Mesendoderm (in vitro differentiated cells): ENCODE measurements around the gene PAK5.

ENCODE experiments used
- DNase-seq: peaks from one replicate; pipeline ENCODE4 v3.0.0; 2013
- H2AK5ac ChIP-seq: 2 replicates; pipeline ENCODE4 v1.6.1; 2013; ENCODE audit warnings: low read length, inconsistent platforms
- H2BK120ac ChIP-seq: 2 replicates; pipeline ENCODE4 v1.6.1; 2013; ENCODE audit warnings: low read depth, mild to moderate bottlenecking, low read length, moderate library complexity, mixed read lengths
- H2BK15ac ChIP-seq: replicated peaks from 2 replicates; pipeline ENCODE4 v1.6.1; 2013; ENCODE audit warnings: low read depth, mild to moderate bottlenecking, moderate library complexity
- H2BK5ac ChIP-seq: 2 replicates; pipeline ENCODE4 v1.6.1; 2013; ENCODE audit warnings: low read length, inconsistent platforms
- H3K18ac ChIP-seq: 2 replicates; pipeline ENCODE4 v1.6.1; 2013; ENCODE audit warnings: mild to moderate bottlenecking, low read length, mixed read lengths
- H3K23ac ChIP-seq: one replicate; pipeline ENCODE4 v1.6.1; 2013; ENCODE audit warnings: low read length
- H3K27ac ChIP-seq: 2 replicates; pipeline ENCODE4 v1.5.1; 2013; ENCODE audit warnings: low read depth, mild to moderate bottlenecking, inconsistent platforms, low read length, moderate library complexity
- H3K27me3 ChIP-seq: 2 replicates; pipeline ENCODE4 v1.6.1; 2013; ENCODE audit warnings: low read length, control low read depth, mild to moderate bottlenecking, inconsistent platforms; ENCODE audit not compliant: insufficient read depth, poor library complexity
- H3K36me3 ChIP-seq: 2 replicates; pipeline ENCODE4 v1.6.1; 2013; ENCODE audit warnings: low read length, inconsistent platforms; ENCODE audit not compliant: control insufficient read depth, insufficient read depth
- H3K4ac ChIP-seq: one replicate; pipeline ENCODE4 v1.6.1; 2013; ENCODE audit warnings: low read depth, mild to moderate bottlenecking, low read length, moderate library complexity
- H3K4me1 ChIP-seq: 2 replicates; pipeline ENCODE4 v1.6.1; 2013; ENCODE audit warnings: low read depth, low read length, inconsistent platforms; ENCODE audit not compliant: control insufficient read depth
- H3K4me2 ChIP-seq: 2 replicates; pipeline ENCODE4 v1.6.1; 2013; ENCODE audit warnings: low read length
- H3K4me3 ChIP-seq: 2 replicates; pipeline ENCODE4 v1.5.1; 2013; ENCODE audit warnings: mild to moderate bottlenecking, low read length
- H3K56ac ChIP-seq: one replicate; pipeline ENCODE4 v1.6.1; 2013; ENCODE audit warnings: low read length
- H3K79me1 ChIP-seq: 2 replicates; pipeline ENCODE4 v1.6.1; 2013; ENCODE audit warnings: low read length, inconsistent platforms
- H3K79me2 ChIP-seq: 2 replicates; pipeline ENCODE4 v1.6.1; 2013; ENCODE audit warnings: mild to moderate bottlenecking, low read length; ENCODE audit not compliant: control insufficient read depth, insufficient read depth
- H3K9ac ChIP-seq: 2 replicates; pipeline ENCODE4 v1.6.1; 2013; ENCODE audit warnings: low read length, inconsistent platforms
- H4K5ac ChIP-seq: one replicate; pipeline ENCODE4 v1.6.1; 2013; ENCODE audit warnings: low read length
- H4K8ac ChIP-seq: one replicate; pipeline ENCODE4 v1.6.1; 2013; ENCODE audit warnings: low read depth, mild to moderate bottlenecking, control low read depth, low read length, moderate library complexity
- WGBS: extraction: QIAGEN DNeasy Blood & Tissue Kit; methylation state at CpG from one replicate; pipeline ENCODE4 v1.1.7; 2013; ENCODE audit warnings: low lambda C conversion rate, missing lambda C conversion rate; ENCODE audit not compliant: insufficient coverage; ENCODE audit errors: extremely low coverage; 5-methylcytosine and 5-hydroxymethylcytosine counted together

PAK5 gene

GRCh38 chr20:9810738-9811137 lies 28.1 kb downstream of the PAK5 start:
- no peak overlapping the region for H4K5ac ChIP-seq
- WGBS = no CpG with 5 or more reads among the region's 1 CpG

GRCh38 chr20:9809271-9809670 lies 29.6 kb downstream of the PAK5 start:
- no CpG with 5 or more reads among the region's 1 CpG for WGBS
- H3K4me3 ChIP-seq = no peak overlapping the region

More at GRCh38 chr20:9810738-9811137, 28.1 kb downstream of the PAK5 start:
- no peak for DNase-seq
- H3K4me2 ChIP-seq = no peak overlapping the region
- H3K36me3 ChIP-seq = no peaks in the 10 kb centered on the region
- H3K79me1 ChIP-seq = no peaks in the 10 kb centered on the region
- H3K9ac ChIP-seq = no peak overlapping the region
- no peak overlapping the region for H3K23ac ChIP-seq
- no peak overlapping the region for H3K27ac ChIP-seq
- H3K4me1 ChIP-seq = no peaks in the 10 kb centered on the region
- H3K4ac ChIP-seq = no peak overlapping the region
- H3K56ac ChIP-seq = no peak overlapping the region
- no peak overlapping the region for H3K4me3 ChIP-seq
- no peak overlapping the region for H2AK5ac ChIP-seq
- H2BK120ac ChIP-seq = no peak overlapping the region
- H4K8ac ChIP-seq = no peak overlapping the region
- no peak overlapping the region for H2BK15ac ChIP-seq
- no peaks in the 10 kb centered on the region for H3K79me2 ChIP-seq
- no peaks in the 10 kb centered on the region for H3K27me3 ChIP-seq
- no peak overlapping the region for H2BK5ac ChIP-seq
- H3K18ac ChIP-seq = no peak overlapping the region

GRCh38 chr20:9808166-9808565 lies 30.7 kb downstream of the PAK5 start:
- Histone ChIP-seq H3K36me3 (no peaks in the 10 kb centered on the region), H3K4me1 (no peaks in the 10 kb centered on the region), H2BK120ac (no peak overlapping the region), H3K23ac (no peak overlapping the region), H4K5ac (no peak overlapping the region), H3K18ac (no peak overlapping the region), H3K79me2 (no peaks in the 10 kb centered on the region), H3K27me3 (no peaks in the 10 kb centered on the region), H3K9ac (no peak overlapping the region), H3K4ac (no peak overlapping the region), H3K79me1 (no peaks in the 10 kb centered on the region), H3K56ac (no peak overlapping the region), H2BK5ac (no peak overlapping the region), H3K27ac (no peak overlapping the region), H4K8ac (no peak overlapping the region), H3K4me2 (no peak overlapping the region), H2AK5ac (no peak overlapping the region), H2BK15ac (no peak overlapping the region), H3K4me3 (no peak overlapping the region)
- no CpG with 5 or more reads among the region's 1 CpG for WGBS
- no peak for DNase-seq

More at GRCh38 chr20:9809271-9809670, 29.6 kb downstream of the PAK5 start:
- Histone ChIP-seq H4K5ac (no peak overlapping the region), H2AK5ac (no peak overlapping the region), H4K8ac (no peak overlapping the region), H3K27ac (no peak overlapping the region), H3K9ac (no peak overlapping the region), H3K79me2 (no peaks in the 10 kb centered on the region), H3K18ac (no peak overlapping the region), H3K27me3 (no peaks in the 10 kb centered on the region), H3K4me2 (no peak overlapping the region), H2BK15ac (no peak overlapping the region), H3K4me1 (no peaks in the 10 kb centered on the region), H3K56ac (no peak overlapping the region), H2BK120ac (no peak overlapping the region), H3K4ac (no peak overlapping the region), H3K36me3 (no peaks in the 10 kb centered on the region), H3K79me1 (no peaks in the 10 kb centered on the region), H2BK5ac (no peak overlapping the region), H3K23ac (no peak overlapping the region)
- no peak for DNase-seq

- Histone ChIP-seq H3K9ac (no peak overlapping the region), H4K8ac (no peak overlapping the region), H3K36me3 (no peaks in the 10 kb centered on the region), H3K27me3 (no peaks in the 10 kb centered on the region), H3K4me1 (no peaks in the 10 kb centered on the region), H3K4me2 (no peak overlapping the region), H3K23ac (no peak overlapping the region), H3K4me3 (no peak overlapping the region), H2BK5ac (no peak overlapping the region), H2BK120ac (no peak overlapping the region), H2AK5ac (no peak overlapping the region), H3K27ac (no peak overlapping the region), H2BK15ac (no peak overlapping the region), H4K5ac (no peak overlapping the region), H3K4ac (no peak overlapping the region), H3K79me1 (no peaks in the 10 kb centered on the region), H3K56ac (no peak overlapping the region), H3K18ac (no peak overlapping the region), H3K79me2 (no peaks in the 10 kb centered on the region)
- WGBS = no CpG with 5 or more reads among the region's 3 CpGs
- DNase-seq = no peak
Observed at GRCh38 chr20:9807136-9807535, 31.7 kb downstream of the PAK5 start.

- Histone ChIP-seq H3K56ac (no peak overlapping the region), H2BK15ac (no peak overlapping the region), H3K4me2 (no peak overlapping the region), H3K79me1 (no peaks in the 10 kb centered on the region), H2BK5ac (no peak overlapping the region), H2AK5ac (no peak overlapping the region), H4K8ac (no peak overlapping the region), H3K27me3 (no peaks in the 10 kb centered on the region), H3K9ac (no peak overlapping the region), H2BK120ac (no peak overlapping the region), H4K5ac (no peak overlapping the region), H3K4ac (no peak overlapping the region), H3K27ac (no peak overlapping the region), H3K4me1 (no peaks in the 10 kb centered on the region), H3K23ac (no peak overlapping the region), H3K79me2 (no peaks in the 10 kb centered on the region), H3K4me3 (no peak overlapping the region), H3K18ac (no peak overlapping the region), H3K36me3 (no peaks in the 10 kb centered on the region)
- no CpG with 5 or more reads among the region's 1 CpG for WGBS
- no peak for DNase-seq
Observed at GRCh38 chr20:9800421-9800820, 38.5 kb downstream of the PAK5 start.

- Histone ChIP-seq H3K79me2 (no peaks in the 10 kb centered on the region), H3K36me3 (no peaks in the 10 kb centered on the region), H2BK5ac (no peak overlapping the region), H3K18ac (no peak overlapping the region), H3K23ac (no peak overlapping the region), H3K4me1 (no peaks in the 10 kb centered on the region), H4K8ac (no peak overlapping the region), H3K4me2 (no peak overlapping the region), H3K9ac (no peak overlapping the region), H3K4ac (no peak overlapping the region), H3K4me3 (no peak overlapping the region), H3K56ac (no peak overlapping the region), H3K27ac (no peak overlapping the region), H4K5ac (no peak overlapping the region), H2BK120ac (no peak overlapping the region), H3K79me1 (no peaks in the 10 kb centered on the region), H2AK5ac (no peak overlapping the region), H2BK15ac (no peak overlapping the region), H3K27me3 (no peaks in the 10 kb centered on the region)
- no peak for DNase-seq
- WGBS = no CpG with 5 or more reads among the region's 3 CpGs
Observed at GRCh38 chr20:9794831-9795230, 44.0 kb downstream of the PAK5 start.
